Measurements from ENCODE around the gene TOM1L2.

The TOM1L2 gene

DNA sequence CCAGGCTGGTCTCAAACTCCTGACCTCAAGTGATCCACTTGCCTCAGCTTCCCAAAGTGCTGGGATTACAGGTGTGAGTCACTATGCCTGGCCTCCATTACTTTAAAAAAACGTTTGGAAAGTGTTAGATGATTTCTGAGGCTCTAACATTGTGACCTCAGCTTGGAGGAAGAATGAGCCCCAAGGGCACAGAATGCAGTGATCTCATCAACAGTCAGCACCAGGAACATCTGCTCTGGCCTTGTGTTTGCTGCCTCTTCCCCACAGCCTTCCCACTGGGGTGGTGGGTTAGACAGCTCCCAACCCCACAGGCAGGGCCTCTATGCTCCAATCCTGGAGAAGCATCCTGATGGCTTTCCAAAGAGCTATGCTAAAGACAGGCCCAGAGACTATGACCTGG, 97.7 kb downstream of the TOM1L2 start:
- DNase-seq (ENCODE audit: low read depth): no peak

DNA sequence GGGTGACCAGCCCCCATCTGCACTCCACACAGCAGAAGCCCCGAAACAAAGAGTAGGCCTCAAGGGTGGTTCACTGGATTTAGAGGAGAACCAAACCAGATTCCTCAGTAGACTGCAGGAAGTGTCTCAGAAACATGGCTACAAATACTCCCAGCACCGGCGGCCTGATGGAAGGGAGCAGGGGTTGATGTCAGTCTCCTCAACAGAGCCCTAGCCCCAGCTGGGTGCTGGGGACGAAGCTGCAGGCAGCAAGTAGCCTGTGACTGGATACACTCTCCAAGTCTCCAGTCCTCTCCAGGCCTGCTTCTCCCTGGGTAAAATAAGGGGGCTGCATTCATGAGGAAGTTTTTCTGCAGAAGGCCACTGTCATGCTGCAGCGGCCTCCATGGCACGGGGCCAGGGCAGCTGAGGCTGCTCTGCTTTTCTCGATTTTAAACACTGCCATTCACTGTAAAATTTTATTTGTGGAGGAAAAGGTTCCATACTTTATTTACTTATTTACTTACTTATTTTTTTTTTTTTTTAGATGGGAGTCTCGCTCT, 98.7 kb downstream of the TOM1L2 start:
- no peak for DNase-seq (ENCODE audit: low read depth)

DNA sequence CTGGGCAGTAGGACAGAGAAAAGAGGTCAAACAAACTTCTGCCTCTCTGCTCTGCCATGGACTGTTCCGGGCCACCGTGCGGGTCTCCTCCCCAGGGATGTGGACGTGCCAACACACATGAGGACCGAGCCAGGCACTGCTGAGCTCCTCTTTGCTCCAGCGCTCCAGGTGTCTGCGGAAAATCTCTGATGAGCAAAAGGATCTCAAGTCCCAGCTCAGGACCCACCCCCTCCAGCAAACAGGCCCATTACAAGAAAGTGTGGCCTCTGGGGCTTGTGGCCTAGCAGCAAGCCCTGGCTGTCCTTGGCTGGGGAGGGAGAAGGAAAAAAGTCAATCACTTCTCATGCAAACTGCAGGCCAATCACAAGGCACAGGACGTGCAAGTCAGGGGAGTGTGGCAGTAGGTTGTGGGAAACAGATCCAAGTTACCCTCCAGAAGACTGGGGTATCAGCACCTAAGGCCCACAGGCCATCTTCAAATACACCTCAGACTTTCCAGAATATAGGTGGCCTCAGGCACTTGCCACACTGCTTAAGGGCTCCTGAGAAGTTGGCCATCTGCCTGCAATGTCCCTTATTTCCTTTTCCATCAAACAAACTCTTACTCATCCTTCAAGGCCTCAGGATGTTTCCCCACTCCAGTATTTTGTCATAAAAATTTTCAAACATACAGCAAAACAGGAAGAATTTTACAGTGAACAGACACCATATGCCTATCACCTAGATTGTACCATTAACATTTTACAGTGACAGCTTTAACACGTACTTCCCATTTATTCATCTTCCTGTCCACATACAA, 99.5 kb downstream of the TOM1L2 start:
- DNase-seq (ENCODE audit: low read depth): no peak

DNA sequence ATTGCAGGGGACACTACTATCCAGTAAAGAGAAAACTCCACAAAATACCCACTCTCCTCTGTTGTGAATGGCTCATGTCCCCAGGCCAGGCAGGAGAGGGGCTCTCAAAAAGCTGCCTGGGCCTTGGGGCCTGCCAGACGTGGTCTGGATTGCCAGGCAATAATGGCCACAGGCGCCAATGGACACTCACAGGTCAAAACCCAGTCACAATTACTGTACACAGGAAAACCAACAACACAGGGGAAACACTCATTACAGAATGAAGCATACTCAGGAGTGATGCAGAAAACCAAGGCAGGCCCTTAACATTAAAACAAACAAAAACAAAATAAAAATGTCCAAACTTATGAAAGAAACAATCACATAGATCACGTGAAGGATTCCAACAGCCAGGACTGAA, 100.3 kb downstream of the TOM1L2 start:
- DNase-seq (ENCODE audit: low read depth): no peak

DNA sequence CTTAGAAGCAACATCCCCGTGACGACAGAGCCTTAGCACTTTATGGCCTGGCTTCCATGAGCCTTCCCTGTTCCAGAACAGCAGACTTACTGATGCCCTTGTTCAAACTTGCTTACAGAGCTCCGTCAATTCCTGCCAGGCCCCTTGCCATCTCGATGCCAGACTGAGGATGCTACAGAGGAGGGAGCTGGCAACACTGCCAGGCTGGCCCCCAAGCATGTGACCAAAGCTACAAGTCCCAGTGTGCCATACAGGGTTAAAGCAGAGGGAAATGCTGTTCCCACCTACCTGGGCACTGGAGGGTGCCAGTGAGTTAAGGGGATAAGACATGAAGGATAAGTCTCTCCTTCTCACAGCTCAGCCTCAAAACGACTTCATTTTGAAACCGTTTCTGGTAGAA, 102.0 kb downstream of the TOM1L2 start:
- no peak for DNase-seq (ENCODE audit: low read depth)

DNA sequence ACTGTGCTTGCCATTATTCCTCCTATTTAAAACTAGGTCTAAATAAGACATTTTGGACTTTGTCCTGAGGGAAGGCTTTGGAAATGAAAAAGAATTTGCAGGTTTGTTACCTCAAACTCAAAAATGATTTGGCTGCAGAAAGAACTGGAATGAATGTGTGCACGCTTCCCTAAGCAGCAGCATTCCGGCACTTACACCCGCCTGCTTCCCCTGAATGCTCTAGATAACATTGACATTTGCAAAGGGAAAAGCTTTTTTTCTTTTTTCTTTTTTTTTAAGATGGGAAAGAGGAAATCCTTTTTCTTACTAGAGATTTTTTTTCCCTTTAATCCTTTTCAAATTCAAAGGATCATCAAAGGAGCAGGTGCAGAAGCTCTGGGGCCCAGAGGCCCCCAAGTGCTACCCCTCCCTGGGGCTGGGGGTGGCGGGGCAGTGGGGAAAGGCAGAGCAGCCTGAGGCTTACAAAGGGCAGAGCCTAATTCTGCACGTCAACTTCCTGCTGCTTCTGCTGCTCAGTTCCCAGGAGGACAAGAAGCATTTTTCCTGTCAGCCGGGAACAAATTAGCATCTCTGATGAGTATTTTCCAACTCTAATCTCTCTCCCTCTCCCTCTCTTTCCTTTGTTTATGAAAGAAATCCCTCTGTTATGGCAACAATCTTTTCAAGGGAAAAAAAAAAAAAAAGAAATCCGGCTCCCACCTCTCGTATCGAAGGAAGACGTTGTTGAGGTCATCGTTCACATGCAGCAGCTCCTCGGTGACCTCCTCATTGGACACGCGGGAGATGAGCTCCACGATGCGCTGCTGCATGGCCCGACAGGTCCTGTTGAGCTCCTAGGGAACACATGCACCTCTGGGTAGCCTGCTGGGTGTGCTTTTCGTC, 103.3 kb downstream of the TOM1L2 start:
- no peak for DNase-seq (ENCODE audit: low read depth)

DNA sequence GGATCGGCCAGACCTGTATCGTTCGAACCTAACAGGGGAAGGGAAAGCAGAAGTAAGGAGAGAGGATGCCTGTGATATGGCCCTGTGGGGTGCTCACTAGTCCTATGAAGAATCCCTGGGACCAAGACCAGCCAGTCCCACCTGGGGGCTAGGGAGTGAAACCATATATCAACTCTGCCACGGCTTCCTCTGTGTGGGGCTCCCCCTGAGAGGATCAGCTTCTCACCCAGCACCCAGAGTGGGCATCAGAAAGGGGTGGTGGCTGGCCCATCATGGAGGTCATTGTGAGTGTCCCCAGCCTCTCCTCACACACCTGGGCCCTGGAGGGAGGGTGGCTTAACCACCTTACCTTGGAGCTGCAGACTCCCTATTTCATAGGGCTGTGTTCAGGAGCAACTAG, 105.3 kb downstream of the TOM1L2 start:
- no peak for DNase-seq (ENCODE audit: low read depth)

DNA sequence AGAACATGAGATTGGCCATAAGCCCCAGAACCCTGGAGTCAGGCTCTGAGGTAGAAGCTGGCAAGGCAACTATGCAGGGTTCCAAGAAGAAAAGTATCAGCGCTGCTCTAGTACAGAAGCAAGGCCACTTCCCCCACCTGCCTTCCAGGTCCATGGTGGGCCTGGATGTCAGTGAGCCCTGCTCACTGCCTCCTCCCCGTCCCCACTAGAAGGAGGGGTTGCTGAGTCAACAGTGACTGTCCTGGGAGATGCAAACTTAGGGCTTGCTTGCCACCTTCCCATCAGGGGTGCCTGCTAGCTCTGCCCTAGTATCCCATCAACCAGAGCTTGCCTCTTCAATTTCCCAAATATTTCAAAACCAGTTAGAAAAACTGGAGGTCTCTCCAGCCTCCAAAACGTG, 105.8 kb downstream of the TOM1L2 start:
- DNase-seq (ENCODE audit: low read depth): no peak

DNA sequence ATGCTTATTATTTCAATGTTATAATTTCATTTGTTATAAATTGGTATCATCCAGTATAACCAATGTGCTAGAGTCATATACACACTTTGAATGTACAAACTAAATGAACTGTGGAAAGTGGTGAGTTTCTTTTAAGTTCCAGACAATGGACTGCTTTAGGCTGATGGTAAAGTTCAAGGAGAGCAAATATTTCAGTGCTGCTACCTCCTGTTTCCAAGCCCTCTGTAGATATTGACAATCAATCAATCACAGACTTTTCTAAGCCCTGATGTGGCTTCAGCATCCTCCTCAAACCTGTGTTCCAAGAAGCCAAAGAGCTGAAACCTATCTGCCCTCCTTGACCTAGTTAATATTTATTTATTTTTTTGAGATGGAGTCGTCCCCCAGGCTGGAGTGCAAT, 107.2 kb downstream of the TOM1L2 start:
- no peak for DNase-seq (ENCODE audit: low read depth)

DNA sequence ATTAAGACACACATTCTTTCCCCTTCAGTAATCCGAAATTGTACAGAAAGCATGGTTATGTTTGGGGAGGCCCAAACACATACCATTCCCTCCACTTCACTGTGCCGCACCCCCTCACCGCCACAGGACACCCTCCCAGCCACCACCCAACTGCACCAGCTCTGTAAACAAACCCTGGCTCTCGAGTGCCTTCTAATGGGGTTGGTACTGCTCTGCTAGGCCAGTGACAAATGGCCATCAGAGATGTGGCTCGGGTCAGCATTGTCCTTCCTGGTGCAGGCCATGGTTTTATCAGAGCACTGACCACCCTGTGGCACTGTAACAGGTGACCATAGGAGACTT, 111.5 kb downstream of the TOM1L2 start:
- DNase-seq (ENCODE audit: low read depth): no peak

DNA sequence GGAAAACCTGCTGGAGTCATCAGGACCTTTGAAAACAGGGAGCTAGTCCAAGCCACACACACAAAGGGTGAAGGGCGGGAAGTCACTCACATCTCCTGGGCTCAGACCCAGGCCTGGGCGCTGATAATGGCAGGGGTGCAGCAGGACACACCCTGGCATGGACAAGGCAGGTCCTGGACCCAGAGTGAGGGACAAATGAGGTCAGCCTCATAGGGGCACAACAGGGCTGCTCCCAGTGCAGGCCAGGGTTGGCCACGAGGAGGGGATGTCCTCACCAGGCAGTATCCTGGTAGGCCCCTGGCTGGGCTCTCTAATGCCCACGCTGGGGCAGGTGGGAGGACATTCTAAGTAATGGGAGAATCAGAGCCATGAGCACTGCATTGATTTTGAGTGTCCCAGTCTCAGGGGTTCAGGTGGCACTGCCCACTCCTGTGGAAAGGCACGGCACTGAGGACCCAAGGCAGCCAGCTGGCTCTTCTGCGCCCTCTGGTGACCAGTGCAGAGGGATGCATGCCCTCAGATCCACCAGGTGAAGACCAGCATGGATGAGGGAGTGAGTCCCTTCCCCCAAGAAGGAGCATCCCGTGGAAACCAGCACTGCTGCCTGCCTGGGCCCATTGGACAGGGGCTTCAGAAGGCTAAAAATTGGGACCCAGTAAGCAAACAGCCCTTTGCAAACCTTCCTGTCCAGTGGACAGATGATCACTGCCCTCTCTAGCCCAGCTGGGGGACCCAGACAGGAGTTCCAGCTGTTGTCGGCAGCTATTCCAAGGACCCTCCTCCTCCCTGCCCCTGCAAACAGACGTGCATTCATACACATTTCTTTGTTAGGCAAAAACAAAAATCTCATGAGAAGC, 112.1 kb downstream of the TOM1L2 start:
- DNase-seq (ENCODE audit: low read depth): no peak

DNA sequence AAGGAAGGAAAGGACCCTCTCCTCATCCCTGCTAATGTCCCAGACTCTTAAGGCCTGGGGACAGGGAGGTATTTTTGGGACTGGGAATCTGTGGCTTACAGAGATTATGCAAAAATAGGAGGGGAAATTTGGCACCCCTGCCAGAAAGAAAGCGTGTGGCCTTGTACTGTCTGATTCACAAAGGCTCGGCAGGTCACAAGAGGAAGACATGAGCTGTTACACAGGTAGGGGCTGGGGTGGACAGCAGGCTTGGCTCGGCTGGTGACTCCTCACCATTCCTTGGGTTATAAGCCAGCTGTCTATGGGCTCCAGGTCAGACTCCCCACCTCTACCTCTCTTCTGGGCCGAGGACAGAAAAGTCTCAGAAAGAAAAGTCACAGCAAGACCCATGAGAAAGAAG, 114.7 kb downstream of the TOM1L2 start:
- no peak for DNase-seq (ENCODE audit: low read depth)

DNA sequence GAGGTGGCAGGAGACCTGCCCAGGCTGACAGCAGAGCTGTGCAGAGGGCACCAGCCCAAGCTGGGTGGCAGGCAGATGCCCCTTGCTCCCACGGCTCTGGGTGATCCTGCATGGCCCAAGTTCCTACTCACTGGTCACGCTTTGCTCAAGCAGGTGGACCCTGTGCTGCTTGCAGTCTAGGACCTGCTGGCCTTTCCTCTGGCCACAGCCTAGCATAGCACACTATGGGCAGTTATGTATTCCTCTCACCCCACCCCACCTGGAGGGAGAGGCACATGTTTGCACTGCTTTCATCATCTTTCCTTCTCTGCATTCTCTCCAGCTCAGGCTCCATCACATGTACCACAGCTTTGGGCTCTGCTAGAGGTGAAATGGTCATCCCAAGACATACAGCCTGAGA, 115.8 kb downstream of the TOM1L2 start:
- DNase-seq (ENCODE audit: low read depth): no peak

DNA sequence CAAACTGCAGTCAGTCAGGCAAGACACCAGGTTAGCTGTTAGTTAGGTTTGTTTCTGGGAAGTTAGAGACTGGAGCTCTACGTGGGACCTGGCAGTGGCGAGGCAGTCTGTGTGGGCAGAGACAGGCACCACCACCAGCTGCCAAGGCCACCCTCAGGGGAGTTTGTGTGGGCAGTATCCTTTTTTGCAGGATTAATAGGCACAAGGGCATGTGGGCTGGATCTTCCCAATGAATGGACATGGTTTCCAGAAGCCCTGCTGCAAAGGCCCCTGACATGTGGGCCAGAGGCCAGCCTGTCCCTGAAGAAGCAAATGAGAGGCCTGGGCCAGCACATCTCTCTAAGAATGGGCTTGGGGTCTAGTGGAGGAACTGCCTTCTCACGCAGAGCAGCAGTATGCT, 116.2 kb downstream of the TOM1L2 start:
- no peak for DNase-seq (ENCODE audit: low read depth)

DNA sequence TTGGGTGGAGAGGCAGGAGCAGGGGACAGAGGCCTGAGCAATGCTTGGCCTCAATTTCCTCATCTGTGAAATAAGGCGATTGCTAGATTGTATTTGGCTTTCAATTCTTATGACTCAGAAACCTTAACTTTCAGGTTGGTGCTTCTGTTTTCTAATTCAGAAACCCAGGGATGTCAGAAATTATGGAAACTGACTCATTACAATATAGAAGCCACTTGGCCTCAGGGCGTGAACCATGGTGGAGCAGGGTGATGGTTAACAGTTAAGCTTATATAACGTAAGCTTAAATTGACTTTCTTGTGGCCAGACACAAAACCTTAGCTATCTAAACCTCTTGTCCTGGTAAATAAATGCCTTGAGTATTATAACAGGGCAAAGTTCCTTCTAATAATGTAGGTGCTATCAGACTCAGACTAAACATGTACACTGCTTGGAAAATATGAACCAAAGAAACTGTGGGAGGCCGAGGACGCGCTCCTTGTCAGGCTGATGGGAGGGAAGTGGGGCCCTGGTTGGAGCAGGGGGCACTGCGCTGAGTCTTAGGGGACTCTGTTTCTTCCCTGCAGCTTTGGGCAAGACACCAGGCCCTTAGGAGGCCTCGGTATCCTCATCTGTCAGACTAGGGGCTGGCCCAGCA, 118.3 kb downstream of the TOM1L2 start:
- DNase-seq (ENCODE audit: low read depth): no peak

DNA sequence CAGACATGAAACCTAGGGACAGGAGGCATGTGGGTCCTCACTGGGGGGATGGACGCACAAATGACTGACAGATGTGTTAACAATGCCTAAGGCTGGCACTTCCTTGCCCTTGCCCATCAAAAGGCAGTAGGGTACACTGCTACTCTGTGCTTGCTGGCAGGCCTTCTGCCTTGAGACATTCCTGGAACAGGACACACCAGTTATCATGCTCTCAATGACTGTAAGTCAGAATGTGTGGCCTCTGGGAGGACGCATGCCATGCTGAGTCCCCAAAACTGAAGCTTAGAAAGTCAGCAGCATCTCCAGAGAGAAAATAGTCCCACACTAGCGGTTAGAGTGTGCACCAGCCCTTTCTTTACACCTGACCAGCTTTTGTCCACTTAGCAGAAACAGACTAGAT, 119.3 kb downstream of the TOM1L2 start:
- no peak for DNase-seq (ENCODE audit: low read depth)

DNA sequence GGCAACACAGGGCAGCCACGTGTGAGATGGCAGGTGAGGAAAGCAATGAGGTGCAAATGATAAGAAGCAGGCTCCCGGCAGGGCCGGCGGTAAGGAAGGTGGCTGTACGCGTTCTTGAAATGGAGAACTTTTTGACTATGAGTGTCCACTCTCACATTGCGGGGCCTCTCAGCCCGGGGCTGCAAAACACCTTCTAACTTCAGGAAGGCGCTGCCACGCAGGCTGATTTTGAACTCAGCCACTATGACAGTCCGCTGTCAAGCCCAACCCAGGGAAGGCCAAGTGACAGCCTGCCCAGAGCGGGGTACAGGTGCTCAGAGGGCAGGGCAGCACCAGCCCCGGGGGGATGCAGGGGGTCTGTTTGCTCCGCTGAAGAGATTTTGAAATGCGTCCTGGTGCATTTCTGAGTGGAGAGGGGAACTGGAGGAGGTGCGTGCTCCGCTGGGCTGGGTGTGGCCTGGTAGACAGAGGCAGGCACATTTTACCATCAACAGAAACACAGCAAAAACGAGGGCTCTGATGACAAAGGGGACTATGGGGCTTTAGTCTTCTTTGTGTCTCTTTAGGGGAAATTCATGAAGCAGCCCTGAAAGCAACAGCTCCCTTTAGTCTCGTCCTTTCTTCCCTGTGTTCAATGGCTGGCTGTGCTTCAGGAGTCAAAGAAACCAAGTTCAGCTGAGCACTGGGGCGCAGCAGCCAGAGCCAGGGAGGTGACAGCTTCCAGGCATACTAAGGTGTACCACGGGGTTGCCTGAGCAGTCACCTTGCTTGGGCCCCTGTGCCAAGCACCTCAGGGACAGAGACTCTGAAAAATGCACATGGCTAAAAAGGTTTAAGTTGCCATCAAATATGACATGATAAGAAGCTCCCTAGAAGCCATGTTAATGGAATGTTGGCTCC, 120.8 kb downstream of the TOM1L2 start:
- no peak for DNase-seq (ENCODE audit: low read depth)

DNA sequence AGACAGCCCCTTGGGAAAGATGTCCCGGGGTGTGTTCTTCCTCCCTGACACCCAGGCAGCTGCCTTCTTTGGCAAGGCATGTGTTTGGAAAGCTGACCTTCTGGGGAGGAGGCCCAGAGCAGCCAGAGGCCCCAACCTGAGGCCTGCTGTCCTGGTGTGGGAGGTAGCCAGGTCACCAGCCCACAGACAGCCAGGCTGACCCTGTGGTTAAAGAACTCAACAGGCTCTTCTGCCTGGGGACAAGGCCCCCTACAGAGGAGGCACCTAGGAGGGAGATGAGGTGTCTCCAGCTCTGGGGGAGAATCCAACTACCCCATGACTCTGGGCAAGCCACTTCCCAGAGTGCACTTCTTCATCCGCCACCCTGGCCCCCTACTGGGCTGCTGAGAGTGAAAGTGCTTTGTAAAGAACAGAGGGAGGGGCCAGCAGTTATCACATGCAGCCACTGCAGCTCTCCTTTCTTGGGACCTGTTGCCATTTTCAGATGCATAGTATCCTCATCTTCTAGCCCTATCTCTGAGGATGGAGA, 122.3 kb downstream of the TOM1L2 start:
- no peak for DNase-seq (ENCODE audit: low read depth)

DNA sequence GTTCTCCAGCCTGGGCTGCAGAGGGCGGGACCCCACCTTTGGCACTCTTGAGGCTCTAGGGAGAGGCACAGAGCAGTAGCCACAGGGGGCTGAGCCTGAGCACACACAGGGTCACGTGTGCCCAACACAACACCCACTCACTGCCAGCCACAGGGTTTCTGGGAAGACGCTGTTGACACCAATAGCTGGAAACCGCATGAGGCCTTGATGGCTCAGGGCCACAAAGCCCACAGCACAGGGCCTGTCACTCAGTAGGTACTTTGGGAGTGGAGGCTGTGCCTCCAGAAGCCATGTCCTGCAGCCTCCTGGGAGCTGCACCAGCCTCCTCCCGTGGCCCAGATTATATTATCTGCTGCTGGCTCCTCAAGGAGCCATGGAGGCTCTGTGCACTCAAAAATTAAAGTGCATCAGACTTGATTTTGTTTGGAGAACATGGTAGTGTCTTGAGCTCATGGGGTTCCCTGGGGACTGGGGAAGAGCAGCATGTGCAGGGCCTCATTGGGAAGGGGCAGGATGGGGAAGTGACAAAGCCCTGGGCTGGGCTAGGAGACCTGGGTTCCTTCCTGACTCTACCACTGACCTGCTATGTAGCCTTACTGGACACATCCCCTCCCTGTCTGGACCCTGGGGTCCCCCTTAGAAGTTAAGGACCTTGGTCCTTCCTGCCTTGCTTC, 122.9 kb downstream of the TOM1L2 start:
- no peak for DNase-seq (ENCODE audit: low read depth)
